ENCODE results near the gene TSPAN9.

The TSPAN9 gene

DNA sequence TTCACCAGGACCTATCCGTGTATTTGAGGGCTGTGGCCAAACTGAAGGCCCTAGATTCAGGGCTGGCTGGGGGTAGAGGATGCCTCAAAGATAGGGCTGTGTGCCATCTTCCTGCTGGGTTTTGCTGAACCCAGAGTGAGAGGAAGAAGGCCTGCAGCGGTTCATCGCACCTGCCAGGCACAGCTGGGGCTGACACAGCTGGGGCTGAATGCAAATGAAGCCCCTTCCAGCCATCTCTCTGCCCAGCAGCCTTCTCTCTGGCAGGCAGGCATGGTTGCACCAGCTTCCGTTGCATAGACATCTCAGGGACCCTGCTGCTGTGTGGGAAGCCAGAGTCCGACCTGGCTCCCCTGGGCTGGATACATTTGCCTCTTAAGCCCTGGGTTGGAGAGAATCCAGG is 152.4 kb downstream of the TSPAN9 start:
- Histone ChIP-seq H3K4me2 (ENCODE audit: low read depth, low read length, poor library complexity, severe bottlenecking) (no peak overlapping the region), H2AFZ (ENCODE audit: low read depth, low read length, severe bottlenecking) (no peak overlapping the region), H3K79me2 (ENCODE audit: insufficient read depth, low read length) (no peaks in the 10 kb centered on the region), H4K20me1 (ENCODE audit: low read depth, low read length) (no peaks in the 10 kb centered on the region), H3K27ac (ENCODE audit: low read depth, low read length) (no peak overlapping the region), H3K27me3 (ENCODE audit: low read length) (no peaks in the 10 kb centered on the region), H3K9me2 (replicated peaks; ENCODE audit: insufficient read depth, low read length) (no peaks in the 10 kb centered on the region), H3K4me3 (ENCODE audit: insufficient read depth, low read length, poor library complexity, severe bottlenecking) (no peak overlapping the region), H3K9ac (ENCODE audit: low read length) (no peak overlapping the region), H3F3A (ENCODE audit: insufficient read depth) (no peaks in the 10 kb centered on the region), H3K36me3 (ENCODE audit: low read length) (no peaks in the 10 kb centered on the region), H3K9me3 (ENCODE audit: insufficient read depth, low read length) (no peaks in the 10 kb centered on the region)
- TF ChIP-seq EZH2phosphoT487 (conservative IDR thresholded peaks at IDR 0.05; ENCODE audit: low read length) = no peak
- TF ChIP-seq, protein P1, sequence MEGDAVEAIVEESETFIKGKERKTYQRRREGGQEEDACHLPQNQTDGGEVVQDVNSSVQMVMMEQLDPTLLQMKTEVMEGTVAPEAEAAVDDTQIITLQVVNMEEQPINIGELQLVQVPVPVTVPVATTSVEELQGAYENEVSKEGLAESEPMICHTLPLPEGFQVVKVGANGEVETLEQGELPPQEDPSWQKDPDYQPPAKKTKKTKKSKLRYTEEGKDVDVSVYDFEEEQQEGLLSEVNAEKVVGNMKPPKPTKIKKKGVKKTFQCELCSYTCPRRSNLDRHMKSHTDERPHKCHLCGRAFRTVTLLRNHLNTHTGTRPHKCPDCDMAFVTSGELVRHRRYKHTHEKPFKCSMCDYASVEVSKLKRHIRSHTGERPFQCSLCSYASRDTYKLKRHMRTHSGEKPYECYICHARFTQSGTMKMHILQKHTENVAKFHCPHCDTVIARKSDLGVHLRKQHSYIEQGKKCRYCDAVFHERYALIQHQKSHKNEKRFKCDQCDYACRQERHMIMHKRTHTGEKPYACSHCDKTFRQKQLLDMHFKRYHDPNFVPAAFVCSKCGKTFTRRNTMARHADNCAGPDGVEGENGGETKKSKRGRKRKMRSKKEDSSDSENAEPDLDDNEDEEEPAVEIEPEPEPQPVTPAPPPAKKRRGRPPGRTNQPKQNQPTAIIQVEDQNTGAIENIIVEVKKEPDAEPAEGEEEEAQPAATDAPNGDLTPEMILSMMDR (IDR thresholded peaks at IDR 0.05; ENCODE audit: insufficient read depth, low read length, poor library complexity, severe bottlenecking) = no peak

GRCh38 chr12:3230758-3231375 is 153.7 kb downstream of the TSPAN9 start:
- H3K36me3 ChIP-seq (ENCODE audit: low read length) = no peaks in the 10 kb centered on the region
- no peaks in the 10 kb centered on the region for H3K9me2 ChIP-seq (replicated peaks; ENCODE audit: insufficient read depth, low read length)
- no peaks in the 10 kb centered on the region for H3K79me2 ChIP-seq (ENCODE audit: insufficient read depth, low read length)
- H3K27ac ChIP-seq (ENCODE audit: low read depth, low read length) = no peak overlapping the region
- H3K4me3 ChIP-seq (ENCODE audit: insufficient read depth, low read length, poor library complexity, severe bottlenecking) = no peak overlapping the region
- no peaks in the 10 kb centered on the region for H3F3A ChIP-seq (ENCODE audit: insufficient read depth)
- H4K20me1 ChIP-seq (ENCODE audit: low read depth, low read length) = no peaks in the 10 kb centered on the region
- no peaks in the 10 kb centered on the region for H3K27me3 ChIP-seq (ENCODE audit: low read length)
- TF ChIP-seq, protein P1 (IDR thresholded peaks at IDR 0.05; ENCODE audit: insufficient read depth, low read length, poor library complexity, severe bottlenecking) = no peak
- TF ChIP-seq EZH2phosphoT487 (conservative IDR thresholded peaks at IDR 0.05; ENCODE audit: low read length) = no peak
- no peak overlapping the region for H3K4me2 ChIP-seq (ENCODE audit: low read depth, low read length, poor library complexity, severe bottlenecking)
- no peak overlapping the region for H3K9ac ChIP-seq (ENCODE audit: low read length)
- no peaks in the 10 kb centered on the region for H3K9me3 ChIP-seq (ENCODE audit: insufficient read depth, low read length)
- no peak overlapping the region for H2AFZ ChIP-seq (ENCODE audit: low read depth, low read length, severe bottlenecking)

DNA sequence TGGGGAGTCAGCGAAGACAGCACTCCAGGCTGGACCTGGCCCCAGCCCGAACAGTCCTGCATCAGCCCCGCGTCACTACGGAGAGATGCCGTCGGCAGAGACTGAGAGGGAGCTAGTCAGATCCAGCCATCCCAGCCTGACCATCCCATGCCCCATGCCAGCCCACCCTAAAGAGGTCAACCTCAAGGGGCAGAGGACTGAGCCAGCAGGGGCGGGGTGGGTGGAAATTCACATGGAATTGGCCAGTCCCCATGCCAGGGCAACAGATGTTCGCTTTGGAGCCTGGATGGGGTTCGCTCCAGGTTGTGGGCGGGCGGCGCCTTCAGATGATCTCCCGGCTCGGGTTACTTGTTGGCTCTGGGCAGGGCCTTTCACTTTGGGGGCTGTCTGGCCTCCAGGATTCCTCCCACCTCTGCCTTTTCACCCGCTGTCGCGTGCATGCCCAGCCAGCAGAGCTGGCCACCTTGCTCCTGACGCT is 154.3 kb downstream of the TSPAN9 start:
- Histone ChIP-seq H3K27me3 (ENCODE audit: low read length) (no peaks in the 10 kb centered on the region), H4K20me1 (ENCODE audit: low read depth, low read length) (no peaks in the 10 kb centered on the region), H3K27ac (ENCODE audit: low read depth, low read length) (no peak overlapping the region), H3F3A (ENCODE audit: insufficient read depth) (no peaks in the 10 kb centered on the region), H3K9me2 (replicated peaks; ENCODE audit: insufficient read depth, low read length) (no peaks in the 10 kb centered on the region), H3K9ac (ENCODE audit: low read length) (no peak overlapping the region), H3K4me2 (ENCODE audit: low read depth, low read length, poor library complexity, severe bottlenecking) (no peak overlapping the region), H3K9me3 (ENCODE audit: insufficient read depth, low read length) (no peaks in the 10 kb centered on the region), H3K79me2 (ENCODE audit: insufficient read depth, low read length) (no peaks in the 10 kb centered on the region), H2AFZ (ENCODE audit: low read depth, low read length, severe bottlenecking) (no peak overlapping the region), H3K4me3 (ENCODE audit: insufficient read depth, low read length, poor library complexity, severe bottlenecking) (no peak overlapping the region), H3K36me3 (ENCODE audit: low read length) (no peaks in the 10 kb centered on the region)
- TF ChIP-seq, protein P1 (IDR thresholded peaks at IDR 0.05; ENCODE audit: insufficient read depth, low read length, poor library complexity, severe bottlenecking) = no peak
- no peak for TF ChIP-seq EZH2phosphoT487 (conservative IDR thresholded peaks at IDR 0.05; ENCODE audit: low read length)

Measured in SU-DHL-6 (cell line).